NCI-H1930 (cell line): Measurements from ENCODE around the gene ASCC1.
"Not testable (repeated sequence)": the region's sequence is repeated elsewhere in the genome, so short reads cannot be mapped to it uniquely, and the experiment has no call there.

Experiments used
- DNase-seq, 2 experiments: peaks; one replicate each; lab custom pipeline; 2025; lab: John Stamatoyannopoulos, UW

ASCC1 gene

GRCh38 chr10:72248468-72249151, 32.5 kb upstream of the ASCC1 start:
- no peak for DNase-seq

DNA sequence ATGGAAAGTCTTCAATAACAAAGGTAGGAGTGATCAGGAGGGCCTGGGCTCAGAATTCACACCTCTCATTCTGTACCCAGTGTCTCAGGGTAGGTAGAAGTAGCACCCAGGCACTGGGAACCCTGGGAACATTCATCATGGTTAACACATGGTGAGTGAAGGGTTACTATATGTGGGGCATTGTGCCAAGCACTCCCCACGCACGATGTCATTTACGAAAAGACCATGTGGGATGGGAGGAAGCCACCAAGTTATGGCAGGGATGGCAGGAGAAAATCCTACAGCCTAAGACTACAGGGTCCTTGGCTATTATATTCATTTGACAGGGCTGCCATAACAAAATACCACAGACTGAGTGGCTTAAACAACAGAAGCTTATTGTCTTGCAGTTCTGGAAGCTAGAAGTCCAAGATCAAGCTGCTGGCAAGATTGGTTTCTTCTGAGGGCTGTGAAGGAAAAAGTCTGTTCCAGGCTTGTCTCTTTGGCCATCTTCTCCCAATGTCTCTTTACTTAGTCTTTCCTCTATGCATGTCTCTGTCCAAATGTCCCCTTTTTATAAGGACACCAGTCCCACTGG, 30.0 kb upstream of the ASCC1 start:
- no peak for DNase-seq

GRCh38 chr10:72244573-72245038, 28.5 kb upstream of the ASCC1 start:
- DNase-seq: no peak

DNA sequence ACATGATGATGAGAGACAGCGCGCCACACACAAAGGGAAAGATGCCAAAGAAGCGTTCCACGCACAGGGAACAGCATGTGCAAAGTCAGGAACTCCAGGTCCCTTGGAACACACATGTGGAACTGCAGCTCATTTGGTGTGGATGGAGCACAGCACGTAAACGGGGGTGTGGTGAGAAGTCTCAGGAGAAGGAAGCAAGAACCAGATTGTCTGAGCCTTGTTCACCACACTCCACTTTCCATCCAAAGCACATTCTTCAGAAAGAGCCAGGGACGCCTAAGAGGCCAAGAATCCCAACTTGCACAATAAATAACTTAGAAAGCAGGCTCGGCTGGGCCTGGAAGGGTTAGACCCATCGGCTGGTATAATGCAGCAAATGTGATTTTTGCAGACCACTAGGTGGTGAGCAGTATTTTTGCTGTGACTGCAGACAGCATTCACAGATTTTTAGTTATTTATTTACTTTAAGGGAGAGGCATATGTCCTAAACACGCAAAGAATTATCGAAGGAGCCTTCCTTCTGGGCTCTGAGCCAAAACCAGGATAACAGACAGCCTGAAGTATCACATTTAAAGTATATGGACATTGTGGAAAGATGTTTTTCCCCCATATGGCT, 27.9 kb upstream of the ASCC1 start:
- DNase-seq: no peak

GRCh38 chr10:72242675-72243074, 26.6 kb upstream of the ASCC1 start:
- no peak for DNase-seq

DNA sequence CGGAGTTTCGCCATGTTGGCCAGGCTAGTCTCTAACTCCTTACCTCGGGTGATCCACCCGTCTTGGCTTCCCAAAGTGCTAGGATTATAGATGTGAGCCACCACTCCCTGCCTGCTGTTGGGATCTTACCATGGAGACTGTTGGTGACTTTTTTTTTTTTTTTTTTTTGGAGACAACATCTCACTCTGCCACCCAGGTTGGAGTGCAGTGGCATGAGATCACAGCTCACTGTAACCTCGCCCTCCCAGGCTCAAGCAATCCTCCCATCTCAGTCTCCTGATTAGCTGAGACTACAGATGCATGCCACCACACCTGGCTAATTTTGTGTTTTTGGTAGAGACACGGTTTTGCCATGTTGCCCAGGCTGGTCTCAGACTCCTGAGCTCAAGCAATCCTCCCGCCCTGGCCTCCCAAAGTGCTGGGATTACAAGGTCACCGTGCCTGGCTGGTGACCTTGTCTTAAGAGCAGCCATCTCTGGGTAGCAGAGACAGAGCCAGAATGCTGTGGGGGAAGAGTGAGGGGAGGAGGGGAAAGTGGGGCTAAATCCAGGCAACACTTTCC, 25.7 kb upstream of the ASCC1 start:
- no peak for DNase-seq

GRCh38 chr10:72240371-72240770, 24.3 kb upstream of the ASCC1 start:
- DNase-seq: no peak

DNA sequence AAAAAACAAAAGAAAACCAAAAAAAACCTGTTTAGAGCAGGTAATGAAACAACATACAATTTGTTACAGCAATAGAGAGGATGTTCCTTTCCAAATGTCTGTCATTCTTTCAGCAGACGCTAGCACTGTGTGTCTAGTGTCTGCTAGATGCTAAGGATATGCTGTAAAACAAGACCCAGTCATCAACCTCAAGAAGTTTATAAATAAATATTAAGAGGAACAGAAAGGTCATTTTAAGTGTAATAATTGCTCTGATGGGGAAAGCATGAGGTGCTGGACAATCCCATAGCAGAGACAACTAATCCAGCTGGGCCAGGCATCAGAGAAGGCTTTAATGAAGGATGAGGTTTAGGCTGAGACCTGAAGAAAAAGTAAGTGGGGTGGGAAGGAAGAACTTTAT, 23.3 kb upstream of the ASCC1 start:
- DNase-seq: no peak

GRCh38 chr10:72238392-72239175, 22.5 kb upstream of the ASCC1 start:
- no peak for DNase-seq

GRCh38 chr10:72235544-72236279, 19.6 kb upstream of the ASCC1 start:
- no peak for DNase-seq

DNA sequence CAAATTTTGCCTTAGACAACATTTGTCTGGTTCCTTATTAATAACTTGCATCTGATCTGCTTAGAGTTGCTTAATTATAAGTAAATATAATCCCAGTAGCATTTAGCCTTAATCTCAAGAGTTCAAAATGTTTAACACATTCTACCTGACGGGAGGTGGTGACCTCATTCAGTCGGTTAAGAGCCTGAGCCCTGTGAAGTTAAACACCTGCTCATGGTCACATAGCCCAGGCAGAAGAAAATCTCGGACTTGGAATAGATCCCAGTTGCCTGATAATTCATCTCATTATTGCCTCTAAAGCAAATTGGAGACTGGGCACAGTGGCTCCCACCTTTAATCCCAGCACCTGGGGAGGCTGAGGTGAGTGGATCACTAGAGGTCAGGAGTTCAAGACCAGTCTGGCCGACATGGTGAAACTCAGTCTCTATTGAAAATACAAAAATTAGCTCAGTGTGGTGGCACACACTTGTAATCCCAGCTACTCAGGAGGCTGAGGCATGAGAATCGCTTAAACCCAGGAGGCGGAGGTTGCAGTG, 18.6 kb upstream of the ASCC1 start:
- DNase-seq: no peak

DNA sequence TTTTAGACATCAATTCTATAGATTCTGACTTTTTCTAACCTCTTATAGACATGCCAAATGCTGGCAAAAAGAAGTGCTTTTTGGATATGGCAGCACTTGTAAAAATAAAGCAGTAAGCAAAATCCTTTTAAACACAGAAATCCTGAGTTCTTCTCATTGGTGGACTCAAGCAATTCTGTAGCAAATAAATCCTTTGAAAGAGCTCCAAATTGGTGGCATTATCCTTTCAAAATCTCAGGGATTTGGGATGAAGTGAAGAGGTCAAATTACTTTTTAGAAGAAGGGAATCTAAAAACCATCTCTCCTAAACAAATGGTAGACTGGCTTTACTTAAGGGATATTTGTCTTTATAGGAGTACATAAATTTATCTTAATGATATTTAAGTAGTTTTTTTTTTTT, 17.5 kb upstream of the ASCC1 start:
- no peak for DNase-seq

DNA sequence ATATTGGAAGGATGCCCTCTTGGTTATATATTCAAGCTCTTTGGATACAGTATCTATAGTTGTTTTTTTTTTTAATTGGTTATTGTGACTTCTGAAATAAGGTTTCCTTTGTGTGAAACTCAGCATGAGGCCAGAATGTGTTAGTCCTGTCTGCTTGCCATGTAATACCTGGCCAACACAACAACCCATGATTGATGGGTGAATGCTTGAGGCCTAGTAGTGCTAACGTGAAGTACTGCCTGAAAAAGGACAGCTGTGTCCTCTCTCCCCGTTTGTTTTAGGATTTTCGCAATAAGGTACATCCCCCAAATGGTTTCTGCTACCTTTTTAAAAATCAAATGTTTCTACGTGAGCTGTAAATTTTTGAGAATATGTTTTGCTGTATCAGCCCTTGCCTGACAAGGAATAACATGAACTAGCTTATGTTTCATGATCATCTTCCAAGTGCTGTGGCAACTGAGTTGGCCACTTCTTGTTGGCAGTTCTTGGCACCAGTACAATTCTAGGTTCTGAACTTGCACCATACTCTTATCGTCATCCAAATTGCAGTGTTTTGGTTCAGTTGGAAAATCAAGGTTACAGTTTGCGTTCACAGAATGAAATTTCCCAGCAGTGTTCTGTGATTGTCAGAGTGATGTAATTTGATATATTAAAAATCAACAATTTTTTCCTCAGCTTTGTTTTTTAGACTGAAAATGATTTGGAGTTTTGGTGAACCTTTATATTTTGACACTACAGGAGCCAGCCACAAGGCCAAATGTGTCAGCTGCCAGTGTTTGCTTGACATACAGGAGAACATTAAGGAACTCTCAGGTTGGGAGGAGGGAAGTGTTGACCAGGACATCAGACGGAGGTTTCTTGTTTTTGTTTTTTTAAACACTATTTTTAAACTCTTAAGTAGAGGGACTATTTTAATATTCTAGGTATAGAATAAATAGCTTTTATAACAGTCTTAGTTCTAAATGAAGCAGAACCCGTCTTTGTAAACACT, 13.5 kb upstream of the ASCC1 start:
- DNase-seq: peak in 1 of 2 experiments; percentile 51

GRCh38 chr10:72228318-72228751, 12.3 kb upstream of the ASCC1 start:
- DNase-seq: peak in 1 of 2 experiments; percentile 63

DNA sequence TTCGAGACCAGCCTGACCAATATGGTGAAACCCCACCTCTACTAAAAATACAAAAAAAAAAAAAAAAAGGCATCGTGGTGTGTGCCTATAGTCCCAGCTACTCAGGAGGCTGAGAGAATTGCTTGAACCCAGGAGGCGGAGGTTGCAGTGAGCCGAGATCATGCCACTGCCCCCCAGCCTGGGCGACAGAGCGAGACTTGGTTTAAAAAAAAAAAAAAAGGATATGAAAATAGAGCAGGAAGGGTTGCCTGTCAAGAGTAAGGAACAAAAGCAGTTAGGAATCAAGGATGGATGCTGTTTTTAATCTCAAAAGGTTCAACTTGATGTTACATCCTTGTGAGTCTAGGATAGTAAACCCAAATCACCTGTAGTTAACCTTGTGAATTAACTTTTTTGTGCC, 11.8 kb upstream of the ASCC1 start:
- no peak for DNase-seq

- no peak for DNase-seq
These were observed 10.4 kb upstream of the ASCC1 start for GRCh38 chr10:72226418-72227027.

DNA sequence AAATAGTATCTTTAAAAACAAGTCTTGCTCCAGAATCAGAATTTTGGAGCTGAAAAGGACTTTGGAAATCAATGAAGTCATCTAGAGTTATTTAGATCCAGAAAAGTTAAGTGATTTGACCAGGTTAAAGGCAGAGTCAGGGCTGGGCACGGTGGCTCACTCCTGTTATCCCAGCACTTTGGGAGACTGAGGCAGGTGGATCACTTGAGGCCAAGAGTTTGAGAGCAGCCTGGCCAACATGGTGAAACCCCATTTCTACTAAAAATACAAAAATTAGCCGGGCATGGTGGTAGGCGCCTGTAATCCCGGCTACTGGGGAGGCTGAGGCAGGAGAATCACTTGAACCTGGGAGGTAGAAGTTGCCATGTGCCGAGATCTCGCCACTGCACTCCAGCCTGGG, 8.1 kb upstream of the ASCC1 start:
- DNase-seq: not testable (repeated sequence)

DNA sequence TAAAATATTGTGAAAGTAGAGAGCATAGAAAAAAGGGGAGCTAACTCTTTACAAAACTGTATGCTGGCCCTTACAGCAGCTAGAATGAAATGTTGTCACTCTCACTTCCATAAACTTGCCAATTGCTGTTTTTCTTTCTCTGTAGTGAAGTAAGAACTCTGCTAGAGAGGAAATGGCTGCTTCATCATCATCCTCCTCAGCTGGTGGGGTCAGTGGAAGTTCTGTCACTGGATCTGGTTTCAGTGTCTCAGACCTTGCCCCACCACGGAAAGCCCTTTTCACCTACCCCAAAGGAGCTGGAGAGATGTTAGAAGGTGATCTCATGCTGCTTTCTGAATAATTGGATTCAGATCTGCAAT, 7.6 kb upstream of the ASCC1 start:
- DNase-seq: no peak

DNA sequence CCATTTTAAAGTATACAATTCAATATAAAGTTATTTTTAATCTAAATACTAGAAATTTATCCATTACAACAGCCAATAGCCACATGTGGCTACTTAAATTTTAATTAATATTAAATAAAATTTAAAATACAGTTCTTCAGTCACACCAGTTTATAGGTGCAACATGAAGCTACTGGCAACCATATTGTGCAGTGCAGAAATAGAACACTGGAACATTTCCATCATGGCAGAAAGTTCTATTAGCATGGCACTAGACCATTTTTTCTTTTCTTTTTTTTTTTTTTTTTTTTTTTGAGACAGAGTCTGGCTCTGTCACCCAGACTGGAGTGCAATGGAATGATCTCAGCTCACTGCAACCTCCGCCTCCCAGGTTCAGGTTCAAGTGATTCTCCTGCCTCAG, 5.2 kb upstream of the ASCC1 start:
- no peak for DNase-seq

DNA sequence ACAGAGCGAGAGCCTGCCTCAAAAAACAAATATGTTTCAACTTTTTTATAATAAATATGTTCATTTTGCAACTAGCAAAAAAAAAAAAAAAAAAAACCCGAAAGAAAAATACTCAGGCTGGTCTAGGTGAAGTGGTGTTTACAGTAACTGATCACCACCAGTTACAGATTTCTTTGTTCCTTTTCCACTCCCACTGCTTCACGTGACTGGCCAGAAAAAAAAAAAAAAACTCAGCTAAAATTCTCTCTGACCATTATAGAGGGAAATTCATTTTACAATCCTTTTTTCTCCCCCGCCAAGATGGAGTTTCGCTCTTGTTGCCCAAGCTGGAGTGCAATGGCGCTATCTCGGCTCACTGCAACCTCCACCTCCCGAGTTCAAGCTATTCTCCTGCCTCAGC, 4.6 kb upstream of the ASCC1 start:
- DNase-seq: no peak
